ENCODE data around the gene NALCN.

NALCN gene

DNA sequence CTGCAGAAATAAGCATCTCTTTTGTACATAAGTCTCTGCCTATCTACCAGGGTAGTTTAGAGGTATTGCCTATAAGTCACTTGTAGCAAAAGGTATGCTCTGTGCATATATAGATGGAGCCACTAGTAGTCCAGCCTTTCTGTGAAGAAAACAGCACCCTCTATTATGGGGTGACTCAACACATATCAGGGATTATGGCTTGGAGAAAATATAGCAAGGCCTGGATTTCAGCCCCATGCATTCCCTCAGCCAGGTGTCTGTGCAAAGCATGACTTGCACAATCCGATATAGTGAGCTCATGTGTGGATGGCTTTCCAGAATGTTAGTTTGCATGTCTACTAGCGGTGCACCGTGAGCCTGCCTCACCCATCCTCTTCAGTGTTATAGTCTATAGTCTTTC is 13.4 kb upstream of the NALCN start:
- Histone ChIP-seq H3K4me3 (ENCODE audit: insufficient read depth, low read length, poor library complexity, severe bottlenecking) (no peak overlapping the region), H3K9ac (ENCODE audit: low read length) (no peak overlapping the region), H3K4me2 (ENCODE audit: low read depth, low read length, poor library complexity, severe bottlenecking) (no peak overlapping the region), H3F3A (ENCODE audit: insufficient read depth) (no peaks in the 10 kb centered on the region), H3K79me2 (ENCODE audit: insufficient read depth, low read length) (no peaks in the 10 kb centered on the region), H4K20me1 (ENCODE audit: low read depth, low read length) (no peaks in the 10 kb centered on the region), H3K36me3 (ENCODE audit: low read length) (no peaks in the 10 kb centered on the region), H3K9me2 (replicated peaks; ENCODE audit: insufficient read depth, low read length) (no peaks in the 10 kb centered on the region), H3K27ac (ENCODE audit: low read depth, low read length) (no peak overlapping the region), H2AFZ (ENCODE audit: low read depth, low read length, severe bottlenecking) (no peak overlapping the region), H3K9me3 (ENCODE audit: insufficient read depth, low read length) (no peaks in the 10 kb centered on the region), H3K27me3 (ENCODE audit: low read length) (no peaks in the 10 kb centered on the region)
- TF ChIP-seq, protein P1, sequence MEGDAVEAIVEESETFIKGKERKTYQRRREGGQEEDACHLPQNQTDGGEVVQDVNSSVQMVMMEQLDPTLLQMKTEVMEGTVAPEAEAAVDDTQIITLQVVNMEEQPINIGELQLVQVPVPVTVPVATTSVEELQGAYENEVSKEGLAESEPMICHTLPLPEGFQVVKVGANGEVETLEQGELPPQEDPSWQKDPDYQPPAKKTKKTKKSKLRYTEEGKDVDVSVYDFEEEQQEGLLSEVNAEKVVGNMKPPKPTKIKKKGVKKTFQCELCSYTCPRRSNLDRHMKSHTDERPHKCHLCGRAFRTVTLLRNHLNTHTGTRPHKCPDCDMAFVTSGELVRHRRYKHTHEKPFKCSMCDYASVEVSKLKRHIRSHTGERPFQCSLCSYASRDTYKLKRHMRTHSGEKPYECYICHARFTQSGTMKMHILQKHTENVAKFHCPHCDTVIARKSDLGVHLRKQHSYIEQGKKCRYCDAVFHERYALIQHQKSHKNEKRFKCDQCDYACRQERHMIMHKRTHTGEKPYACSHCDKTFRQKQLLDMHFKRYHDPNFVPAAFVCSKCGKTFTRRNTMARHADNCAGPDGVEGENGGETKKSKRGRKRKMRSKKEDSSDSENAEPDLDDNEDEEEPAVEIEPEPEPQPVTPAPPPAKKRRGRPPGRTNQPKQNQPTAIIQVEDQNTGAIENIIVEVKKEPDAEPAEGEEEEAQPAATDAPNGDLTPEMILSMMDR (IDR thresholded peaks at IDR 0.05; ENCODE audit: insufficient read depth, low read length, poor library complexity, severe bottlenecking), result no peak
- TF ChIP-seq EZH2phosphoT487 (conservative IDR thresholded peaks at IDR 0.05; ENCODE audit: low read length), result no peak

DNA sequence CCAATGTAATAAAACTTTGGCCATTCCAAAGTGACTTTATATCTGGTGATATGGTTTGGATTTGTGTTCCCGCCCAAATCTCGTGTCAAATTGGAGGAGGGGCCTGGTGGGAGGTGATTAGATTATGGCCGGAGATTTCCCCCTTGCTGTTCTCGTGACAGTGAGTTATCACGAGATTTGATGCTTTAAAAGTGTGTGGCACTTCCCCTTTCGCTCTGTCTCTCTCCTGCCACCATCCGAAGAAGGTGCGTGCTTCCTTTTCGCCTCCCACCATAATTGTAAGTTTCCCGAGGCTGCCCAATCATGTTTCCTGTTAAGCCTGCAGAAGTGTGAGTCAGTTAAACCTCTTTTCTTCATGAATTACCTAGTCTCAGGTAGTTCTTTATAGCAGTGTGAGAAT is 9.3 kb upstream of the NALCN start:
- Histone ChIP-seq H3K4me3 (ENCODE audit: insufficient read depth, low read length, poor library complexity, severe bottlenecking) (no peak overlapping the region), H4K20me1 (ENCODE audit: low read depth, low read length) (no peaks in the 10 kb centered on the region), H3K27me3 (ENCODE audit: low read length) (no peaks in the 10 kb centered on the region), H3K9me3 (ENCODE audit: insufficient read depth, low read length) (no peaks in the 10 kb centered on the region), H3F3A (ENCODE audit: insufficient read depth) (no peaks in the 10 kb centered on the region), H3K27ac (ENCODE audit: low read depth, low read length) (no peak overlapping the region), H3K9me2 (replicated peaks; ENCODE audit: insufficient read depth, low read length) (no peaks in the 10 kb centered on the region), H2AFZ (ENCODE audit: low read depth, low read length, severe bottlenecking) (no peak overlapping the region), H3K36me3 (ENCODE audit: low read length) (no peaks in the 10 kb centered on the region), H3K9ac (ENCODE audit: low read length) (no peak overlapping the region), H3K79me2 (ENCODE audit: insufficient read depth, low read length) (no peaks in the 10 kb centered on the region), H3K4me2 (ENCODE audit: low read depth, low read length, poor library complexity, severe bottlenecking) (no peak overlapping the region)
- no peak for TF ChIP-seq EZH2phosphoT487 (conservative IDR thresholded peaks at IDR 0.05; ENCODE audit: low read length)
- TF ChIP-seq, protein P1 (IDR thresholded peaks at IDR 0.05; ENCODE audit: insufficient read depth, low read length, poor library complexity, severe bottlenecking), result no peak

DNA sequence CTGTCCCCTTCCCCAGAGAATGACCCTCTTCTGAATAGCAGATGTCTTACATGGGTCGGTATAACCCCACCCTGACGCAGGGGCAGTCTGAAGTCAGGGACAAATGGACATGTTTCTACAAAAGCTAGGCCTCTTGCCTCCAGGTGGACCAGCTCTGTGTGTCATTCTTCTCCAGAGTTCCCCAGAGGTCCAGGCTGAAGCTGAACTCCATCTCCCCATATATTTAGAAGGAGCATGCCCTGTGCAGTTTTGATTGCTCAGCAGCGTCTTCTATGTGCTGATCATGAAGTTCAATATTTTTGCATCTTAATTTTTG is 8.8 kb upstream of the NALCN start:
- Histone ChIP-seq H3F3A (ENCODE audit: insufficient read depth) (no peaks in the 10 kb centered on the region), H3K27ac (ENCODE audit: low read depth, low read length) (no peak overlapping the region), H3K9ac (ENCODE audit: low read length) (no peak overlapping the region), H3K36me3 (ENCODE audit: low read length) (no peaks in the 10 kb centered on the region), H3K4me3 (ENCODE audit: insufficient read depth, low read length, poor library complexity, severe bottlenecking) (no peak overlapping the region), H3K9me2 (replicated peaks; ENCODE audit: insufficient read depth, low read length) (no peaks in the 10 kb centered on the region), H2AFZ (ENCODE audit: low read depth, low read length, severe bottlenecking) (no peak overlapping the region), H3K9me3 (ENCODE audit: insufficient read depth, low read length) (no peaks in the 10 kb centered on the region), H4K20me1 (ENCODE audit: low read depth, low read length) (no peaks in the 10 kb centered on the region), H3K79me2 (ENCODE audit: insufficient read depth, low read length) (no peaks in the 10 kb centered on the region), H3K27me3 (ENCODE audit: low read length) (no peaks in the 10 kb centered on the region), H3K4me2 (ENCODE audit: low read depth, low read length, poor library complexity, severe bottlenecking) (no peak overlapping the region)
- no peak for TF ChIP-seq EZH2phosphoT487 (conservative IDR thresholded peaks at IDR 0.05; ENCODE audit: low read length)
- TF ChIP-seq, protein P1 (IDR thresholded peaks at IDR 0.05; ENCODE audit: insufficient read depth, low read length, poor library complexity, severe bottlenecking), result no peak

Data from SU-DHL-6 (cell line).